Astrocyte (in vitro differentiated cells and primary cell): ENCODE data around the gene ROR2. TPM values are rescaled to one million over a fixed set of nuclear protein-coding genes. Genes with fewer than 3 reads are reported as not detected.

Source experiments
- DNase-seq: peaks from one replicate; pipeline ENCODE4 v3.0.0-alpha.2; 2010; ENCODE audit warnings: low read depth
- FAIRE-seq: peaks from 2 replicates; lab custom pipeline; 2011; peaks lifted over from hg19 to GRCh38; lab: Jason Lieb, UNC
- H2AFZ ChIP-seq: 2 replicates; pipeline ENCODE4 v1.6.0; 2012; ENCODE audit warnings: low read depth, low read length, inconsistent platforms
- H3K27ac ChIP-seq: 2 replicates; pipeline ENCODE4 v1.5.1; 2011; ENCODE audit warnings: low read depth, low read length, inconsistent platforms
- H3K27me3 ChIP-seq: 2 replicates; pipeline ENCODE4 v1.6.0; 2011; ENCODE audit warnings: low read length, inconsistent platforms; ENCODE audit not compliant: insufficient read depth
- H3K36me3 ChIP-seq: 2 replicates; pipeline ENCODE4 v1.5.1; 2011; ENCODE audit warnings: low read length, inconsistent platforms; ENCODE audit not compliant: insufficient read depth
- H3K4me1 ChIP-seq: 2 replicates; pipeline ENCODE4 v1.5.1; 2011; ENCODE audit warnings: low read length, inconsistent platforms; ENCODE audit not compliant: insufficient read depth
- H3K4me2 ChIP-seq: 2 replicates; pipeline ENCODE4 v1.6.0; 2012; ENCODE audit warnings: low read length, inconsistent platforms
- H3K4me3 ChIP-seq: 2 replicates; pipeline ENCODE4 v1.5.1; 2011; ENCODE audit warnings: low read depth, mild to moderate bottlenecking, low read length, inconsistent platforms; ENCODE audit not compliant: insufficient read depth
- H3K79me2 ChIP-seq: 2 replicates; pipeline ENCODE4 v1.6.0; 2012; ENCODE audit warnings: mild to moderate bottlenecking, low read length, inconsistent platforms; ENCODE audit not compliant: insufficient read depth
- H3K9ac ChIP-seq: 2 replicates; pipeline ENCODE4 v1.6.0; 2012; ENCODE audit warnings: mild to moderate bottlenecking, low read length, inconsistent platforms
- H3K9me3 ChIP-seq: 2 replicates; pipeline ENCODE4 v1.5.1; 2012; ENCODE audit warnings: low read depth, mild to moderate bottlenecking, low read length, inconsistent platforms; ENCODE audit not compliant: insufficient read depth
- H4K20me1 ChIP-seq: 2 replicates; pipeline ENCODE4 v1.6.0; 2012; ENCODE audit warnings: low read length, inconsistent platforms; ENCODE audit not compliant: insufficient read depth
- H3K27ac Mint-ChIP-seq: one replicate; pipeline ENCODE4 v1.8.0; 2021; ENCODE audit warnings: mild to moderate bottlenecking, mixed read lengths; ENCODE audit not compliant: unreplicated experiment
- H3K27me3 Mint-ChIP-seq: one replicate; pipeline ENCODE4 v1.8.0; 2021; ENCODE audit warnings: low read depth, mixed read lengths; ENCODE audit not compliant: unreplicated experiment
- H3K36me3 Mint-ChIP-seq: one replicate; pipeline ENCODE4 v1.8.0; 2021; ENCODE audit warnings: low read depth, mixed read lengths; ENCODE audit not compliant: unreplicated experiment
- H3K4me1 Mint-ChIP-seq: one replicate; pipeline ENCODE4 v1.8.0; 2021; ENCODE audit warnings: low read depth, mixed read lengths; ENCODE audit not compliant: unreplicated experiment
- H3K4me3 Mint-ChIP-seq: one replicate; pipeline ENCODE4 v1.8.0; 2021; ENCODE audit warnings: mild to moderate bottlenecking, moderate library complexity, mixed read lengths; ENCODE audit not compliant: unreplicated experiment
- H3K9me3 Mint-ChIP-seq: one replicate; pipeline ENCODE4 v1.8.0; 2021; ENCODE audit warnings: mild to moderate bottlenecking, mixed read lengths; ENCODE audit not compliant: unreplicated experiment
- CTCF ChIP-seq: IDR thresholded peaks from 2 replicates; pipeline ENCODE4 v1.5.1; 2011; ENCODE audit warnings: low read depth, mild to moderate bottlenecking, inconsistent platforms, low read length, moderate library complexity; ENCODE audit not compliant: insufficient read depth
- EZH2 ChIP-seq: IDR thresholded peaks from 2 replicates; pipeline ENCODE4 v1.6.1; 2012; ENCODE audit warnings: mild to moderate bottlenecking, low read length, inconsistent platforms; ENCODE audit not compliant: insufficient read depth
- total RNA-seq: library from RNA; stranded (reverse); gene quantifications from 2 replicates; pipeline ENCODE4 v1.2.1, GENCODE V29; 2021

ROR2 gene
- total RNA-seq, 1 donor from 2014 or later, result 4.9 TPM

- Histone ChIP-seq H3K4me3 (no peak overlapping the region), H3K4me2 (no peak overlapping the region), H4K20me1 (no peaks in the 10 kb centered on the region), H3K36me3 (no peaks in the 10 kb centered on the region), H3K4me1 (no peaks in the 10 kb centered on the region), H2AFZ (no peak overlapping the region), H3K27me3 (peaks cover 11% of the 10 kb centered on the region), H3K9ac (no peak overlapping the region), H3K9me3 (no peaks in the 10 kb centered on the region), H3K79me2 (no peaks in the 10 kb centered on the region), H3K27ac (no peak overlapping the region)
- TF ChIP-seq CTCF, result no peak
- no peak for TF ChIP-seq EZH2
- peaks cover 2% of the 10 kb centered on the region for H3K36me3 Mint-ChIP-seq
- H3K4me1 Mint-ChIP-seq, result no peaks in the 10 kb centered on the region
- FAIRE-seq, result no peak
- peaks cover 15% of the 10 kb centered on the region for H3K27me3 Mint-ChIP-seq
- no peak overlapping the region for H3K4me3 Mint-ChIP-seq
- peaks cover 3% of the 10 kb centered on the region for H3K9me3 Mint-ChIP-seq
- H3K27ac Mint-ChIP-seq, result no peak overlapping the region
- no peak for DNase-seq
These were observed 44.4 kb upstream of the ROR2 start for GRCh38 chr9:91994422-91994821.

DNA sequence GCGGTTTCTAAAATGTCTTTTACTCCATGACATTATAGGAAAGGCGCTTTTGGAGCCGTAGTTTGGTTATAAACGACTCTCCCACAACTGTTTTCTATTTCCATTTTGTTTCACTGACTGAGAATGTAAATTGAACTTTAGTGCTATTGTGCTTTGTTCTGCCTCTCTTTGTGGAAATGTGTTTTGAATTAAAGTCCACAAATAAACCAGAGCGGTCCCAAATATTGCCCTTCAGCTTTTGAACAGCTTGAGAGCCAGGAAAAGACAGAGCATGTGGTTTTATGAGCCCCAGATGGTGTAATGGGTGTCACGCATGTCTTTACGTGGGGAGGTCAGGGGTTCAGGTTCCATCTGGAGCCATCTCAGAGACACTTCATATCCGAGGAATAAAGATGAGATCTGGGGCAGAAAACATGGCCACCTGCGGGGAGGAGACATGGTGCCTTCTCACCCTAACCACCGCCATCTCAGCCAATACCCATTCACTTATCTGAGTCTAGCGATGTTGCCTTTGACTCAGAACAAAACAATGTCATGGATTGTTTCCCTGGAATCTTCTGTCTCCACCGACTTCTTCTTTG is 42.5 kb upstream of the ROR2 start:
- FAIRE-seq, result peak; percentile 89
- no peaks in the 10 kb centered on the region for H4K20me1 ChIP-seq

More for the DNA sequence above, 42.5 kb upstream of the ROR2 start:
- Mint-ChIP-seq H3K27me3 (peaks cover 13% of the 10 kb centered on the region), H3K4me1 (no peaks in the 10 kb centered on the region), H3K36me3 (peaks cover 2% of the 10 kb centered on the region), H3K4me3 (no peak overlapping the region), H3K27ac (no peak overlapping the region), H3K9me3 (peaks cover 3% of the 10 kb centered on the region)
- H3K4me2 ChIP-seq, result peak overlapping the region; percentile 38
- H3K79me2 ChIP-seq, result no peaks in the 10 kb centered on the region
- H3K9me3 ChIP-seq, result no peaks in the 10 kb centered on the region
- H3K9ac ChIP-seq, result no peak overlapping the region
- H2AFZ ChIP-seq, result no peak overlapping the region
- no peak for TF ChIP-seq EZH2
- TF ChIP-seq CTCF, result no peak
- no peaks in the 10 kb centered on the region for H3K4me1 ChIP-seq
- no peaks in the 10 kb centered on the region for H3K36me3 ChIP-seq
- H3K27me3 ChIP-seq, result peaks cover 8% of the 10 kb centered on the region
- peak; percentile 9 for DNase-seq
- no peak overlapping the region for H3K4me3 ChIP-seq
- H3K27ac ChIP-seq, result no peak overlapping the region
